ENCODE results near the gene NKD2. TPM values are rescaled to one million over a fixed set of nuclear protein-coding genes. Genes with fewer than 3 reads are reported as not detected.

The NKD2 gene
- total RNA-seq, 3 donors from 2014 or later (not counting 1 experiment from before 2014, with no cell fraction given) = not detected

GRCh38 chr5:991472-992267, 16.9 kb upstream of the NKD2 start:
- H3K4me1 ChIP-seq (ENCODE audit: control insufficient read depth, insufficient read depth, low read length) = no peaks in the 10 kb centered on the region
- Mint-ChIP-seq H3K27me3 (ENCODE audit: low read depth in 2 of 2) (peaks cover 12 to 18% of the 10 kb centered on the region in 2 donors), H3K36me3 (no peaks in the 10 kb centered on the region), H3K9me3 (peaks cover 0 to 3% of the 10 kb centered on the region in 2 donors), H3K27ac (no peak overlapping the region), H3K4me1 (peaks cover 0 to 2% of the 10 kb centered on the region in 2 donors), H3K4me3 (no peak overlapping the region)
- DNase-seq (peak in 1 of 2 donors; percentile 8), ATAC-seq (no peak)
- WGBS (ENCODE audit: insufficient coverage) = 74% methylated on average over 12 of the region's 12 CpGs
- no peaks in the 10 kb centered on the region for H3K36me3 ChIP-seq (ENCODE audit: control insufficient read depth, insufficient read depth, low read length)
- H3K4me3 ChIP-seq (ENCODE audit: low read length) = no peak overlapping the region
- no peak overlapping the region for H3K27ac ChIP-seq (ENCODE audit: low read length)
- intact Hi-C loops (cut with micrococcal nuclease) = no loop called here
- TF ChIP-seq CTCF (IDR thresholded peaks at IDR 0.05) = no peak
- H3K27me3 ChIP-seq (ENCODE audit: control insufficient read depth, insufficient read depth, low read length) = peaks cover 3% of the 10 kb centered on the region
- H3K9me3 ChIP-seq (ENCODE audit: control insufficient read depth, insufficient read depth, low read length) = no peaks in the 10 kb centered on the region

- no peaks in the 10 kb centered on the region for H3K36me3 ChIP-seq (ENCODE audit: control insufficient read depth, insufficient read depth, low read length)
- Mint-ChIP-seq H3K27me3 (ENCODE audit: low read depth in 2 of 2) (peaks cover 10 to 12% of the 10 kb centered on the region in 2 donors), H3K27ac (no peak overlapping the region), H3K36me3 (no peaks in the 10 kb centered on the region), H3K4me1 (peaks cover 10% of the 10 kb centered on the region in 2 donors), H3K4me3 (no peak overlapping the region), H3K9me3 (no peaks in the 10 kb centered on the region)
- H3K27ac ChIP-seq (ENCODE audit: low read length) = no peak overlapping the region
- DNase-seq = no peak
- H3K27me3 ChIP-seq (ENCODE audit: control insufficient read depth, insufficient read depth, low read length) = peaks cover 3% of the 10 kb centered on the region
- TF ChIP-seq CTCF (IDR thresholded peaks at IDR 0.05) = no peak
- H3K9me3 ChIP-seq (ENCODE audit: control insufficient read depth, insufficient read depth, low read length) = no peaks in the 10 kb centered on the region
- 93% methylated on average over 2 of the region's 3 CpGs for WGBS (ENCODE audit: insufficient coverage)
- peaks cover 4% of the 10 kb centered on the region for H3K4me1 ChIP-seq (ENCODE audit: control insufficient read depth, insufficient read depth, low read length)
- no peak overlapping the region for H3K4me3 ChIP-seq (ENCODE audit: low read length)
- ATAC-seq = no peak
- intact Hi-C loops (cut with micrococcal nuclease) = no loop called here
Measured at GRCh38 chr5:994272-994607, 14.4 kb upstream of the NKD2 start.

GRCh38 chr5:994821-995220, 13.8 kb upstream of the NKD2 start:
- WGBS (ENCODE audit: insufficient coverage) = 76% methylated on average over 4 of the region's 4 CpGs
- no peak overlapping the region for H3K4me3 Mint-ChIP-seq
- Histone ChIP-seq H3K4me1 (ENCODE audit: control insufficient read depth, insufficient read depth, low read length) (peaks cover 4% of the 10 kb centered on the region), H3K9me3 (ENCODE audit: control insufficient read depth, insufficient read depth, low read length) (no peaks in the 10 kb centered on the region), H3K27ac (ENCODE audit: low read length) (no peak overlapping the region), H3K27me3 (ENCODE audit: control insufficient read depth, insufficient read depth, low read length) (peaks cover 3% of the 10 kb centered on the region), H3K4me3 (ENCODE audit: low read length) (no peak overlapping the region), H3K36me3 (ENCODE audit: control insufficient read depth, insufficient read depth, low read length) (no peaks in the 10 kb centered on the region)
- intact Hi-C loops (cut with micrococcal nuclease) = no loop called here
- no peaks in the 10 kb centered on the region for H3K36me3 Mint-ChIP-seq
- ATAC-seq = no peak
- no peak overlapping the region for H3K27ac Mint-ChIP-seq
- peaks cover 9 to 11% of the 10 kb centered on the region in 2 donors for H3K27me3 Mint-ChIP-seq (ENCODE audit: low read depth in 2 of 2)
- peak in 1 of 2 donors; percentile 7 for DNase-seq
- no peaks in the 10 kb centered on the region for H3K9me3 Mint-ChIP-seq
- peaks cover 10% of the 10 kb centered on the region in 2 donors for H3K4me1 Mint-ChIP-seq
- TF ChIP-seq CTCF (IDR thresholded peaks at IDR 0.05) = no peak

GRCh38 chr5:995318-995717, 13.3 kb upstream of the NKD2 start:
- H3K9me3 ChIP-seq (ENCODE audit: control insufficient read depth, insufficient read depth, low read length) = no peaks in the 10 kb centered on the region
- DNase-seq = peak in 1 of 2 donors; percentile 4
- H3K27ac ChIP-seq (ENCODE audit: low read length) = no peak overlapping the region
- 76% methylated on average over 4 of the region's 4 CpGs for WGBS (ENCODE audit: insufficient coverage)
- H3K27ac Mint-ChIP-seq = no peak overlapping the region
- intact Hi-C loops (cut with micrococcal nuclease) = no loop called here
- peaks cover 10% of the 10 kb centered on the region in 2 donors for H3K4me1 Mint-ChIP-seq
- H3K36me3 Mint-ChIP-seq = no peaks in the 10 kb centered on the region
- H3K27me3 ChIP-seq (ENCODE audit: control insufficient read depth, insufficient read depth, low read length) = peaks cover under 1% of the 10 kb centered on the region
- no peaks in the 10 kb centered on the region for H3K9me3 Mint-ChIP-seq
- ATAC-seq = no peak
- no peak overlapping the region for H3K4me3 ChIP-seq (ENCODE audit: low read length)
- peaks cover 4% of the 10 kb centered on the region for H3K4me1 ChIP-seq (ENCODE audit: control insufficient read depth, insufficient read depth, low read length)
- no peaks in the 10 kb centered on the region for H3K36me3 ChIP-seq (ENCODE audit: control insufficient read depth, insufficient read depth, low read length)
- TF ChIP-seq CTCF (IDR thresholded peaks at IDR 0.05) = no peak
- peaks cover 6 to 7% of the 10 kb centered on the region in 2 donors for H3K27me3 Mint-ChIP-seq (ENCODE audit: low read depth in 2 of 2)
- H3K4me3 Mint-ChIP-seq = no peak overlapping the region
